Left lobe of liver (tissue), 2 donors: Measurements from ENCODE around the gene SPAG4. TPM values are rescaled to one million over a fixed set of nuclear protein-coding genes. Genes with fewer than 3 reads are reported as not detected.

ENCODE experiments used
- ATAC-seq: fragments of 200-7000 bp; cut with Tn5 transposase; one replicate; pipeline ENCODE4 v1.9.1; 2020; ENCODE audit warnings: mild to moderate bottlenecking, moderate library complexity
- DNase-seq: peaks from one replicate; pipeline ENCODE4 v3.0.0-alpha.2; 2020; ENCODE audit warnings: low spot score
- total RNA-seq: library from RNA; stranded (reverse); gene quantifications from one replicate; pipeline ENCODE4 v1.2.1, GENCODE V29; 2021
- donor health status: DM: no; HTN: no; CAD: no; lungs with moderate emphysema.
- donor health status: DM: no; HTN: yes; CAD: no.

Gene SPAG4
- total RNA-seq, 1 donor from 2014 or later: 4.7 TPM

DNA sequence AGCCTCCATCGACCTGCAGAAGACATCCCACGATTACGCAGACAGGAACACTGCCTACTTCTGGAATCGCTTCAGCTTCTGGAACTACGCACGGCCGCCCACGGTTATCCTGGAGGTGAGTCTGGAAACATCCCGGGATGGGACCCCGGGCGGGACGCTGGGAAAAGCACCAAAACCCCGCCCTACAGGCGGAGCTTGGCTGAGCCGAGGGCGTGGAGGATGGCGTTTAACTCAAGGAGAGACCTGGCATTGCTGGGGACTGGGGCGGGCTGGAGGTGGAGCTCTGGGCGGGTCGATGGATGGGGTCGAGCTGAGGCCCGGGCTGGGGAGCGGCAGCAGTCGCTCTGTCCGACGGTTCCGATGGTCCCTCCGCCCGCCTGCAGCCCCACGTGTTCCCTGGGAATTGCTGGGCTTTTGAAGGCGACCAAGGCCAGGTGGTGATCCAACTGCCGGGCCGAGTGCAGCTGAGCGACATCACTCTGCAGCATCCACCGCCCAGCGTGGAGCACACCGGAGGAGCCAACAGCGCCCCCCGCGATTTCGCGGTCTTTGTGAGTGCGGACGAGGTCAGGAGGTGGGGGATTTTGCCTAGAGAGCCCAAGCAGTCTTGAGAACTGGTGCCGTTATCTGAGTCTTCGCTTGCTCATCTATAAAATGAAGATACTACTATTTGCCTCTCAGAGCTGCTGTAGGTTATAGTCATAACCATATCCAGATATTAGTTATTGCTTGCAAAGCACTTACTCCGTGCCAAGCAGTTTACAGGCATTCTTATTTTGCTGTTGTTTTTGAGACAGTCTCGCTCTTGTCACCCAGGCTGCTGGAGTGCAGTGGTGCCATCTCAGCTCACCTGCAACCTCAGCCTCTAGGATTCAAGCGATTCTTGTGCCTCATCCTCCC, 3.8 kb downstream of the SPAG4 start:
- ATAC-seq (peak; percentile 58), DNase-seq (peak; percentile 84)

DNA sequence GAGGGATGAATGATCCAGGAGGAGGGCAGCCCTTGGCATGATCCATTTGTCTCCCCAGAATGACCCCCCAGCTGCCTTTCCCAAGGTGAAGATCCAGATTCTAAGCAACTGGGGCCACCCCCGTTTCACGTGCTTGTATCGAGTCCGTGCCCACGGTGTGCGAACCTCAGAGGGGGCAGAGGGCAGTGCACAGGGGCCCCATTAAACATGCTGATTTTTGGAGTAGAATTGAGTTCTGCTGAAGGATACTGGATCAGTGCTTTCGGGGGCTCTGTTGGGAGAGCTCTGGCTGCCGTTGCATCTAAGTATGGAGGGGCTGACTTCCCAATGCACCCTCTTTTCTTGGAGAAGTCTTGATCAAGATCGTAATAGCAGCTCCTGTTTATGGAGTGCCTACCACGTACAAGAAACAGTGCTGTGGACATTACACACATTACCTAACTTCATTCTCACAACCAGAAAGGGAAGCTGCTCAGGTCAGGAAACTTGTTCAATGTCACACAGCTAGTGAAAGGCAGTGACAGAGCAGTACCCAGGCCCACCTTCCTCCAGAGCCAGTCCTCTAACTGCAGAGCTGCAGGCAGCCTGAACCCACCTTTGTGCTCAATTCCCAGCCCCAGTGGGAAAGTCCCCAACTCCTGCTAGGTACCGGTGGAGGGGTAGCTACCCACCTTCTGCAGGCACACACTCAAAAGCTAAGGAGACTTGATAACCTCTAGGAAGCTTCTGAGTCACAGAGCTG, 5.4 kb downstream of the SPAG4 start:
- DNase-seq (no peak), ATAC-seq (no peak)

DNA sequence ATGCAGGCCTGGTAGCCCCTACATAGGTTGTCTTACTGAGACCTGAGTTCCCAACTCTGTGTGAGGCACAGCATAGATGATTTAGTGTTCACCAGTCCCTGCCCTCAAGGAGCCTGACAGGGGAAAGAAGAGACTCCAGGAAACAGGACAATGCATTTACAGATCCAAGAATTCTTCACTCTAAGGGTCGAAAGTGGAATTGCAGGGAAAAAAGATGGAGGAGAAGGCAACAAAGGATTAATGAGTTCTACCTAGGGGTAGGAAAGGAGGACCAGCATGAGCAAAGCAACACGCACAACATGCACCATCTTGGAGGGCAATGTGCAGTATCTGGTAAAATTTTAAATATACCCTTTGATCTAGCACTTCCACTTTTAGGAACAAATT, 5.9 kb downstream of the SPAG4 start:
- DNase-seq: no peak
- ATAC-seq: no peak

DNA sequence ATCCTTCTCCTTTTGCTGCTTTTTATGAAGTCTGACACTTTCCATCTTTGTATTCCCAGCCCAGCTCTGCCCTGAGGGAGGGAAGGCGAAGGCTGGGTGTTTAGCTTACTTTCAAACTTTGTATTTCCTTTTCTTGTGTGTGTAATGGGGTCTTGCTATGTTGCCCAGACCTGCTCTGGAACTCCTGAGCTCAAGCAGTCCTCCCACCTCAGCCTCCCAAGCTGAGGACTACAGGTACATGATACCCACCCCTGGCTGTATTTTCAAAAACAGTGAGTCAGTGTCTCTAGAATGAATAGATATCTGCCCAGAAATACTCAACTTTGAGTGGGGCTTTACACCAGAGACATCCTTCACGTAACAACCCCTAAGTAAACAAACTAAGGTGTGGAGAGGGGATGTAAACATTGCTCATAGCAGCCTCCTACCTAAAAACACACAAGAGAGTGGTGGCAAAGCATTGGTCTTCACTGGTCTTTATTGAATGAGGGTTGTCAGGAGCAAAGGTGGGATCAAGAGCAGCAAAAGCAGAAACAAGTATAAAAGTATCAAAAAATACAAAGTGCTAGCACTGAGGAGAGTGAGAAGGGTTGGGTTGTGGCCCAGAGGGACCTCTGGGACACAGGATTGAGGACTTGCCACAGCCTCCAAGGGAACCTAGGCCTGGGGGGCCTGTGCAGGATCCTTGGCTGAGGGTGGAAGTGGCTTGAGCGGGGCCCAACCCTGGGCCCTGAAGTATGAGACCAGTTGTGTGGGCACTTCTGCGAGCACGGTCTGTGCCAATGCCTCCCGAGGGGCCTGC, 10.2 kb downstream of the SPAG4 start:
- ATAC-seq: no peak
- DNase-seq: peak; percentile 40

DNA sequence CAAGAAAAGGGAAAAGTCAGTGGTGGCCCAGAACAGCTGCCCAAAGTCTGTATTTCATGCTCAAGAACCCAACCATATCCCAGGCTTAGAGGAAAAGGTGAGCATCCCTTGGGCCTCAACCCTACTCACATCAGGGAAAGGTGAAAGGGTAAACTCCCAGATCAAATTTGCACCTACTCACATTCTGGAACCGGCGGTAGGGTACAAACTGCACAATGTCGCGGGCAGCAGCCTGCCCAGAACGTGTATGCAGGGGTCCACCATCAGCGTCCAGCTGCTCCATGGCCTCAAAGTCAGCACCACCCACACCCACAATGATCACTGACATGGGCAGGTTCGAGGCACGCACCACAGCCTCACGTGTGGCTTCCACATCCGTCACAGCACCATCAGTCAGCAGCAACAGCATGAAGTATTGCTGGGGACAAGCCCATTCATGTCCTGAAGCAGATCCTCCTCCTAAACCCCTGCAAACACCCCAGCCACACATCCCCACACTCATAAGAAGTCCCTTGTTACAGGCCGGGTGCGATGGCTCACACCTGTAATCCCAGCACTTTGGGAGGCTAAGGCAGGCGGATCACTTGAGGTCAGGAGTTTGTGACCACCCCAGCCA, 10.9 kb downstream of the SPAG4 start:
- DNase-seq: peak; percentile 34
- ATAC-seq: no peak

DNA sequence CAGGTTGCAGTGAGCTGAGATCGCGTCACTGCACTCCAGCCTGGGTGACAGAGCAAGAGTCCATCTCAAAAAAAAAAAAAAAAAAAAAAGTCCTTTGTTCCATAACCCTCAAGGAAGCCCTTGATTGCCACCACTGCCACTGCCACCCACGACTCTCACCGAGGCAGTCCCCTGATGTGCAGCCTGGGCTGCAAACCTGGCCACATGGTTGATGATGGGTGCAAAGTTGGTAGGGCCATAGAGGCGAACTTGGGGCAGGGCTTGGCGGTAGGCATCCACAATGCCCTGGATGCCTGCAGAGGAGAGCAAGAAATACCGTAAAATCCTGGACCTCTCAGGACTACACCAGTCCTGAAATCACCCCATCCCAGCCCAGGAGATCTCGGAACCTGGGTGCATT, 11.5 kb downstream of the SPAG4 start:
- ATAC-seq (no peak), DNase-seq (peak; percentile 35)

DNA sequence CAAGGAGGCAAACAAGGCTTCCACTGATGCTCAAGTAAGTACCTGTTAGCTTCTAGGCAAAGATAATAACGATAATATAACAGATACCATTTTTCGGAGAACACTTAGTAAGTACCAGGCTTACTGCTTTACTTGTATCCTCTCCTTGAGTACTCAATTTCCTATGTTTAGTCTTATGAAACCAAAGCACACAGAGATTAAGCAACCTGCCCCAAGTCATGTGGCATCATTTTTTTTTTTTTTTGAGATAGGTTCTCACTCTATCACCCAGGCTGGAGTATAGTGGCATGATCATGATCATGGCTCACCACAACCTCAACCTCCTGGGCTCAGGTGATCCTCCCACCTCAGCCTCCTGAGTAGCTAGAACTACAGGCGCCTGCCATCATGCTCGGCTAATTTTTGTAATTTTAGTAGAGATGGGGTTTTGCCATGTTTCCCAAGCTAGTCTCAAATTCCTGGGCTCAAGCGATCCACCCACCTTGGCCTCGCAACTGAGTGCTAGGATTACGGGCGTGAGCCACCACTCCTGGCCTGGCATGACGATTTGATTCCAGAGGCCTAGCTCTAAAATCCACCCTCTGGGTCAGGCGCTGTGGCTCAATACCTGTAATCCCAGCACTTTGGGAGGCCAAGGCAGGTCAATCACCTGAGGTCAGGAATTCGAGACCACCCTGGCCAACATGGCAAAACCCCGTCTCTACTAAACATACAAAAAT, 14.0 kb downstream of the SPAG4 start:
- DNase-seq (peak; percentile 44), ATAC-seq (peak; percentile 87)

DNA sequence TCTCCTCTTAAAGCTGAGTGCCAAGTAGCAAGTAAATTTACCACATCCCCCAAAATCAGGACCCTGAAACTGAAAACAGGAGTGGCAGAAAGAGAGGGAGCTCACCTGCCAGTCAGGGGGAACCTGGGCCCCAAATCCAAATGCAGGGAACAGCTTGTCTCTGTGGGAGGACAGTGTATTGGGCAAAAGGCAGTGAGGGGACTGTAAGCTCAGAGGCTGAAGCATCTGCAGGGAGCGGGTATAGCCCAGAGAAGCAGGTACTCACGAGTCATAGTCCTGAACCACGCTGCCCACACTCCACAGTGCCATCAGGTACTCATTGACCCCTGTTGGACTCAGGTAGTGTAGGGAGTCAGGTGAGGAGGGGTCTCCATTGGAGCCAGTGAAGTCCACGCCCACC, 15.0 kb downstream of the SPAG4 start:
- DNase-seq (peak; percentile 42), ATAC-seq (no peak)

DNA sequence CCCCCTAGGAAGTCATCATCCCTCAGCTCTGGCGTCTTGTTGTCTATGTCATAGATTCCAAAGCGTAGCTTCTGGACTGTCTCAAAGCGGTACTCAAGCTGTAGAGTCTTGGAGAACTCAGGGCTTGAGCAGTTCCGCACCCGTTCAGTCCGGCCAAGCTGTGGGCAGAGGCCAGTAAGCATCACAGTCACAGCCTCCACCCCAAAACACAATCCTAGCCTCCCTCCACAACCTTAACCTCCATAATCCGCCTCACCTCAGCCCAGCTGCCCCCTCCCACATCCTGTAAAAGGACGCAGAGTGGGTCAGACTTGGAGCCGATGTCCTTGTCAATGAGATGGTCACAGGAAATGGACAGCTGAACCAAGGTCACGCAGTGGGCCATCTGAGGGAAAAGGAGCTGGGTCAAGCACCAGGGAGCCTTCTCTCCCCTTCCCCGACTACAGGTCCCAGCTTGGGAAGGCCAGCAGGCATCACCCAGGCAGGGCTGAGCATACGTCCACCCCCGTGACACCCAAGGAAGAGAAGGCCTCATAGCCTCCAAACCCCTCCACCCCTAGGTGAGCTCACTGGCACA, 17.0 kb downstream of the SPAG4 start:
- DNase-seq: peak; percentile 26
- no peak for ATAC-seq

DNA sequence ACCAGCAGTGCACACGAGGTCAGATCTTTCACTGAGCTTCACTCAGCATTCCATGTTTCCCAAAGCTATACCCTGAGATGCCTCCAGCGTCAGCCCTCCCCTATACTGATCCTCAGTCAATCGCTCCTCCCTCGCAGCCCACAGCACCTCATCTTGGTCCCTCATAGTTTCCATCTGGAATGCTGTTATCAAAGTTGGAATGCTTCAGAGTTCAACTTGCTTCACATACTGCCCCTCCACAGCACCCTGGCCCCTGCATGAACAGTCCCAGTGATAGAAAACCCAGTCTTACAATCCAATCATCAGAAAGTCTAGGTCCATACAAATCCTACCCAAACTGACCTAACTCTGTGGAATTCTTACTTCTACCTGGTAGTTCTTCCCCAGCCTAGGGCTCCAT, 20.0 kb downstream of the SPAG4 start:
- ATAC-seq: no peak

DNA sequence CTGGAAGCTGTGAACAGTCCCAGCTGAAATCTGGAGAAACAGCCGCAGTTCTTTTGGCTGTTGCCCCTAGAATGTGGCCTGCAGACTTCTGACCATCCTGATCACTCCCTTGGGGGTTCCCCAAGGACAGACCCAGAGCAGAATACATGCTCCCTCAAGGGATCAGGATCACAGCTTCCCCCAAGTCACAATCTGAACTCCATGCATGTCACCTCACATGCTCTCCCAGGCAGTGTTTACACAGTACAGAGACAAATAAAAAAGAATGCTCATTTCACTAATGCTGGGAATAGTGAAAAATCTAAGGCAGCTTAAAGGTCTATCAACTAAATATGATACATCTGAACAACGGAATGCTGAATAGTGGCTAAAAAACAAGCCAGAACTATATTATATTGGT, 20.5 kb downstream of the SPAG4 start:
- DNase-seq (no peak), ATAC-seq (peak; percentile 58)

More for the DNA sequence above, 20.0 kb downstream of the SPAG4 start:
- DNase-seq: no peak

DNA sequence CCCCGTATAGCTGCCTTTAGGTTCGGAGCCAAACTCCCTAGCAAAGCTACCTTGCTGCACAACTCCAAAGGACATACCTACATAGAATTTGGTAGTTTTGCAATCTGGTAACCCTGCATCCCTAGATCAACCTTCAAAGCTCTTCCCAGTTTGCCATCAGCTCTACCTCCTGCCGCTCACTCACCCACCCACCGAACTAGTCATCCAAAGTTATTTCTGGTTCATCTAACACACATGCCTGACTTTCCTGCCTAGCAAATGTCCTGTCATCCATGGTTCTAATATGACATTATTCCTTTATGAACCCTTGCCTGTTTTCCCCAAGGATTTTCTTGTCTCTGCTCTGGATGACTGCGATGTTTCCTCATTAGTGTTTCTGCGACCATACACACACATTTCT, 21.6 kb downstream of the SPAG4 start:
- ATAC-seq (no peak), DNase-seq (no peak)

DNA sequence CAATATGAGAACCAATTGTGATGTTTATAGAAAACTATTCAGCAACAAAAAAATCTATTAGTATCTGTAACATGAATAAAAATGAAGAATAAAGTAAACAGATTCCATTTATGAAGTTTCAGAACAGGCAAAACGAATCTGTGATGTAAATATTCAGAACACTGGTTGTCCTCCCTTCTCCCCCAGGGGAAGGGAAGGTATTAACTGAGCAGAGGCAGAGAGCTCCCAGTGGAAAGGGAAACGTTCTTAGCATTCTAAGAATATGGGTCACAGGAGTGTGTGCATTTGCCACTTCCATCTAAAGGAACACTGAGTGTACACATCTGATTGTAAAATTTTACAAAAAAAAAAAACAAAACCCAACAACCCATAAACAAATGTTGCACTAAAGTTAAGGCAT, 23.1 kb downstream of the SPAG4 start:
- no peak for DNase-seq
- no peak for ATAC-seq

DNA sequence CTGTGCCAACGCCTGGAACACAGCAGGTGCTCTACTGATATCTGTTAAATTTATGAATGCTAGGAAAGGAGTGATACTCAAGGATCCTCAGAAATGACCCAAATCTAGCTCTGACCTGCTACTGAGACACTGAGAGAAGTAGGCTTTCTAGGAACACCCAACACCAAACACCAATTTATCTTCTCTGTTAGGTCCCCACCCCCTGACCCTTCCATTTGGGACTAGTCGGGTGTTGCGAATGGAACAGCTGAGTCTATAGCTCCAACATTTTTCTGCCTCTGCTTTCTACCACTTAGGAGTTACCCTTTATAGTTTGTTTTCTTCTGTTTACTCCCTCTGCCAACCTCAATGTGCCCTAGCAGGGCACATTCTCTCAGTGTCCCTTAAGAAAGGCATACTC, 25.1 kb downstream of the SPAG4 start:
- DNase-seq (no peak), ATAC-seq (no peak)

DNA sequence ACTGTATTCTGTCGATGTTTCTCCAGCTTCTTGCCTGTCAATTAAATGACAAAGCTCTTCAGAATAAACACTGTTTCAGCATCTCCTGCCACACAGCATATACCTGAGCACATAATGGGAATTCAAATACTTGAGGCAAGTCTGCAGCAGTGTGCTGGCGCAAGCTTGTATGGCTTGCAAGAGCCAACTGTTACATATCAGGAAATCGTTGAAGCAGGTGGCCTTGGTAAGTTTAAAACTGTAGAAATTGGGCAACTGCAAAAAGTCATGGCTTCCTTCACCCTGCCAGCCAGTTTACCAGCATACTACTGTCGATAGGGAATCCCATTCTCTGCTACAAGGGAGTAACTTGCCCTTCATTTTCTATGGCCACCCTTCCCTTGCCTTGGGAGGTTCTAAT, 26.1 kb downstream of the SPAG4 start:
- ATAC-seq (no peak), DNase-seq (no peak)

DNA sequence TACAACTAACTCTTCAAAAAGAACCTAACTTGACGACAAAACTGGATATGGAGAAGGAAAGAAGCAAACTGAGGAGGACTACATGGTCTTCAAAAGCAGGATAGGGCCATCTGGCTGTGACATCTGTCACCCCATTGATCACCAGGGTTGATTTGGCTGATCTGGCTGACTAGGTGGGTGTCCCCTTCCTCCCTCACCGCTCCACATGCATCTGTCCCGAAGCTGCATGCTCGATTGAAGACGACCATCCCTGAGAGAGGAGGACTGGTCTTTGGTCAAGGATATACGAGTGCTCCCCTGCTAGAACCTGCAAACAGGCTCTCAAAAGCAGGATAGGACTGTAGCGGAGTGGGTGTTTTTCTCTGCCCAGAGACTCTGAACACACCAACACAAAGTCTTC, 27.4 kb downstream of the SPAG4 start:
- ATAC-seq (no peak), DNase-seq (no peak)

DNA sequence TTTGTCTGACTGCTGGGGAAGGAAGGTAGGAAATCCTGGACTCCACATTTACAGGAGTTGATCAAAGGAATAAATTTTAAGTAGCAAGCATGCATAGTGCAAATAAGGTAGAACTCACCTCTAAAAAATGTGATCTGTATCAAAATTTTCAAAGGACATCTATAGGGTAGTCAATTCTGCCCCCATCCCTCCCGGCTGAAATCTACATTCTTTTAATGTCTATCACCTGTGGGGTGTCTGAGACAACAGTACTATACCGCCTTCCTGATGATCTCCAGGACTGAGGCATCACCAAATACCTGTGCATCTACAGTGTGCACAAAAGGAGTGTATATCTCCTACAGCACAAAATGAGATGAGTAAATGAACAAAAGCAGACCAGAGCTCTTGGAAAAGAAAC, 29.2 kb downstream of the SPAG4 start:
- no peak for DNase-seq
- ATAC-seq: no peak

DNA sequence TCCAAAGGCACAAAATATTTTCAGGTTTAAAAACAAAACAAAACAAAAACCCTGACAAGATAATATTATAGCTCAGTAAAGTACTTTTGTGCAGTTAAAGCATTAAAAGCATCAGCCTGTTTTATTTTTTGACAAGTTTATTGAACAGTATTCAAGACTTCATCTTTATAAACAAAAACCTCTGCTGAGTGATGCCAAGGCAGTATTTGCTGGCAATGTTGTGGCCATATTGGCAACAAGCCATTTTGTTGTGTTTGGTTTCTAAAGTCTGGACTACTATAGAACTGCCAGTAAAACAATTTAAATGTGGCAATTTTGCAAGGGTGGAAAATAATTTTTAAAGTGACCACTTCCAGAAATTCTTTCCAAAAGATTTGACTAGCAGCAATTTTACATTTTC, 33.2 kb downstream of the SPAG4 start:
- ATAC-seq (peak; percentile 75), DNase-seq (no peak)

DNA sequence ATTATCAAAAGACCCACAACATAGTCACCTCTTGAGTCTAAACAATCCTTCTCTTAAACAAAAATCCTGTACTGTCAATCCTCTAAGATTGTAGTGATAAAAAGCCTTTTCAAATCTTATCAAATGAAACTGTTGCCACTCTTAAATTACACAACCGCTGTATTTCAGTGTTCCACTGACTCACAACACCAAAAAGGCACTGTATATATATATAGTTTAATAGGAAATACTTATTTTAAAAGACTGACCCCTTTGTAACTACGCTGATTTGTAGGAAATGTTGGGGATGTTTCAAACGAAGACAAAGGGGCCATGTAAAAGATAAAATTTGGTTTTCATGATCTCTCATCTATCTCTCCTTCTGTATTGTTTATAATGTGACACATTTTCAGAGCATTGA, 35.0 kb downstream of the SPAG4 start:
- no peak for ATAC-seq
- DNase-seq: no peak

DNA sequence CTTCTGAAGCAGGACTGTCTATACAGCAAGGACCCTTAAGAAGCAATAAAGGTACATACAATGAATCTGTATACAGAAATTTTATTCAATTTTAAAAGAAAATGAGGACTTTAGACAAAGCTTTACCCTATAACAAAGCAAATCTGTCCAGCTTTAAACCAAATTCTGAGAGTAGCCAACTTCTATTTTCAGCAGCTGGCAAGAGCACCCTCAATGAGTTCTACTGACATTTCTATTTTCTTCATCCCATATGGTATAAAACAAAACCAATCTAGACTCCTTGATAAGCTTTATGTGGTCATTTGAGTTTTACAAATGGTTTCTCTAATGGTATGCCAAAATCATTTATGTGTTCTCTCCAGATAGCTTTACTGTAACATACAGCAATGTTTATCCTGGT, 36.3 kb downstream of the SPAG4 start:
- ATAC-seq: no peak
- DNase-seq: no peak
